H9 (cell line): ENCODE data around the gene ICAM4. TPM values are rescaled to one million over a fixed set of nuclear protein-coding genes. Genes with fewer than 3 reads are reported as not detected.

Experiments
- DNase-seq: peaks from one replicate; pipeline ENCODE4 v3.0.0-alpha.2; 2017
- H2AFZ ChIP-seq: one replicate; pipeline ENCODE4 v1.6.1; 2013; ENCODE audit warnings: mild to moderate bottlenecking, low read length, control low read depth, moderate library complexity
- H2AK5ac ChIP-seq: 2 replicates; pipeline ENCODE4 v1.6.1; 2013; ENCODE audit warnings: low read length, control low read depth, mixed read lengths; ENCODE audit not compliant: insufficient read length
- H2BK120ac ChIP-seq: one replicate; pipeline ENCODE4 v1.6.1; 2013; ENCODE audit warnings: low read depth, mild to moderate bottlenecking, low read length, control low read depth, inconsistent platforms; ENCODE audit not compliant: poor library complexity, severe bottlenecking
- H2BK12ac ChIP-seq: 2 replicates; pipeline ENCODE4 v1.6.1; 2013; ENCODE audit warnings: low read length, control low read depth, mixed read lengths, low read depth; ENCODE audit not compliant: insufficient read length
- H2BK15ac ChIP-seq: 2 replicates; pipeline ENCODE4 v1.6.1; 2013; ENCODE audit warnings: low read depth, low read length, control low read depth
- H2BK20ac ChIP-seq: one replicate; pipeline ENCODE4 v1.6.1; 2013; ENCODE audit warnings: low read depth, mild to moderate bottlenecking, low read length, control low read depth, inconsistent platforms; ENCODE audit not compliant: poor library complexity, severe bottlenecking
- H2BK5ac ChIP-seq: 2 replicates; pipeline ENCODE4 v1.6.1; 2013; ENCODE audit warnings: low read length, control low read depth, mixed read lengths; ENCODE audit not compliant: insufficient read length
- H3K14ac ChIP-seq: 2 replicates; pipeline ENCODE4 v1.6.1; 2013; ENCODE audit warnings: low read length, control low read depth; ENCODE audit not compliant: insufficient read depth
- H3K18ac ChIP-seq: 2 replicates; pipeline ENCODE4 v1.6.1; 2013; ENCODE audit warnings: low read depth, mild to moderate bottlenecking, mixed read lengths, low read length, control low read depth; ENCODE audit not compliant: insufficient read length
- H3K23ac ChIP-seq: 2 replicates; pipeline ENCODE4 v1.6.1; 2013; ENCODE audit warnings: low read length, control low read depth, mixed read lengths, low read depth; ENCODE audit not compliant: insufficient read length
- H3K23me2 ChIP-seq: 2 replicates; pipeline ENCODE4 v1.6.1; 2013; ENCODE audit warnings: low read depth, mild to moderate bottlenecking, mixed read lengths, low read length, control low read depth; ENCODE audit not compliant: insufficient read length, poor library complexity, severe bottlenecking
- H3K27ac ChIP-seq: 2 replicates; pipeline ENCODE4 v1.5.1; 2013; ENCODE audit warnings: low read length, control low read depth, mixed read lengths, low read depth; ENCODE audit not compliant: insufficient read length
- H3K27me3 ChIP-seq: 2 replicates; pipeline ENCODE4 v1.6.1; 2013; ENCODE audit warnings: low read length, control low read depth, inconsistent platforms; ENCODE audit not compliant: insufficient read depth
- H3K4ac ChIP-seq: 2 replicates; pipeline ENCODE4 v1.6.1; 2013; ENCODE audit warnings: low read depth, mild to moderate bottlenecking, control low read depth, inconsistent platforms, low read length, moderate library complexity
- H3K4me1 ChIP-seq: 2 replicates; pipeline ENCODE4 v1.6.1; 2013; ENCODE audit warnings: low read length, control low read depth, inconsistent platforms; ENCODE audit not compliant: insufficient read depth
- H3K4me2 ChIP-seq: 2 replicates; pipeline ENCODE4 v1.6.1; 2013; ENCODE audit warnings: low read length, control low read depth, mixed read lengths; ENCODE audit not compliant: insufficient read length, insufficient read depth
- H3K56ac ChIP-seq: 2 replicates; pipeline ENCODE4 v1.6.1; 2013; ENCODE audit warnings: low read depth, mild to moderate bottlenecking, mixed read lengths, low read length, control low read depth; ENCODE audit not compliant: insufficient read length
- H3K79me1 ChIP-seq: 2 replicates; pipeline ENCODE4 v1.6.1; 2013; ENCODE audit warnings: low read depth, mild to moderate bottlenecking, moderate library complexity, low read length, control low read depth, inconsistent platforms; ENCODE audit not compliant: insufficient read depth, poor library complexity, severe bottlenecking
- H3K79me2 ChIP-seq: 2 replicates; pipeline ENCODE4 v1.6.1; 2013; ENCODE audit warnings: low read length, control low read depth, inconsistent platforms; ENCODE audit not compliant: insufficient read depth
- H3K9ac ChIP-seq: 2 replicates; pipeline ENCODE4 v1.6.1; 2013; ENCODE audit warnings: low read length, control low read depth, mixed read lengths; ENCODE audit not compliant: insufficient read length; ENCODE audit errors: extremely low read depth
- H3K9me3 ChIP-seq: one replicate; pipeline ENCODE4 v1.6.1; 2013; ENCODE audit warnings: low read depth, low read length, inconsistent platforms; ENCODE audit not compliant: control insufficient read depth
- H3T11ph ChIP-seq: one replicate; pipeline ENCODE4 v1.6.1; 2013; ENCODE audit warnings: mild to moderate bottlenecking, low read length, control low read depth, inconsistent platforms
- H4K20me1 ChIP-seq: one replicate; pipeline ENCODE4 v1.6.1; 2013; ENCODE audit not compliant: control insufficient read depth, insufficient read length, insufficient read depth
- H4K5ac ChIP-seq: 2 replicates; pipeline ENCODE4 v1.6.1; 2013; ENCODE audit warnings: low read depth, mild to moderate bottlenecking, mixed read lengths, low read length, control low read depth; ENCODE audit not compliant: insufficient read length
- H4K8ac ChIP-seq: replicated peaks from 2 replicates; pipeline ENCODE4 v1.6.1; 2013; ENCODE audit warnings: low read length, control low read depth, mixed read lengths, low read depth; ENCODE audit not compliant: insufficient read length
- H4K91ac ChIP-seq: 2 replicates; pipeline ENCODE4 v1.6.1; 2013; ENCODE audit warnings: low read depth, mild to moderate bottlenecking, moderate library complexity, mixed read lengths, low read length, control low read depth; ENCODE audit not compliant: insufficient read length
- H3K27ac Mint-ChIP-seq, 3 experiments: 2 replicates in 2 of 3; 3 replicates in 1 of 3; pipeline ENCODE4 v1.8.0; 2020 to 2021; ENCODE audit warnings: mixed read lengths in 3 of 3, mild to moderate bottlenecking in 1 of 3, moderate library complexity in 1 of 3
- H3K27me3 Mint-ChIP-seq: 2 replicates; pipeline ENCODE4 v1.8.0; 2021; ENCODE audit warnings: low read depth, mild to moderate bottlenecking, moderate library complexity, mixed read lengths
- H3K36me3 Mint-ChIP-seq, 3 experiments: 2 replicates in 2 of 3; 3 replicates in 1 of 3; pipeline ENCODE4 v1.8.0; 2020 to 2021; ENCODE audit warnings: low read depth in 3 of 3, mixed read lengths in 3 of 3; ENCODE audit not compliant: insufficient read depth in 1 of 3
- H3K4me1 Mint-ChIP-seq, 2 experiments: 2 replicates each; pipeline ENCODE4 v1.8.0; 2020; ENCODE audit warnings: mixed read lengths in 2 of 2
- H3K4me3 Mint-ChIP-seq, 2 experiments: 2 replicates in 1 of 2; 3 replicates in 1 of 2; pipeline ENCODE4 v1.8.0; 2020 to 2021; ENCODE audit warnings: mild to moderate bottlenecking in 2 of 2, mixed read lengths in 2 of 2, moderate library complexity in 1 of 2
- H3K9me3 Mint-ChIP-seq, 2 experiments: 2 replicates in 1 of 2; 3 replicates in 1 of 2; pipeline ENCODE4 v1.8.0; 2020; ENCODE audit warnings: mild to moderate bottlenecking in 2 of 2, mixed read lengths in 2 of 2, moderate library complexity in 1 of 2
- WGBS: extraction: QIAGEN DNeasy Blood & Tissue Kit; methylation state at CpG from one replicate; pipeline ENCODE4 v1.1.7; 2013; ENCODE audit warnings: missing lambda C conversion rate, low lambda C conversion rate, mixed read lengths; ENCODE audit not compliant: insufficient read length; ENCODE audit errors: extremely low coverage; 5-methylcytosine and 5-hydroxymethylcytosine counted together
- total RNA-seq: library from RNA; stranded (reverse); gene quantifications from 2 replicates; pipeline ENCODE4 v1.2.1, GENCODE V29; 2021
- TF ChIP-seq, protein P1 (sequence below): fragments of 200-600 bp; sonication (generic); conservative IDR thresholded peaks from 3 replicates; pipeline ENCODE4 v1.8.0; 2021; ENCODE audit warnings: antibody characterized with exemption, mild to moderate bottlenecking

The ICAM4 gene
- total RNA-seq, 1 experiment from 2014 or later = 1.1 TPM

DNA sequence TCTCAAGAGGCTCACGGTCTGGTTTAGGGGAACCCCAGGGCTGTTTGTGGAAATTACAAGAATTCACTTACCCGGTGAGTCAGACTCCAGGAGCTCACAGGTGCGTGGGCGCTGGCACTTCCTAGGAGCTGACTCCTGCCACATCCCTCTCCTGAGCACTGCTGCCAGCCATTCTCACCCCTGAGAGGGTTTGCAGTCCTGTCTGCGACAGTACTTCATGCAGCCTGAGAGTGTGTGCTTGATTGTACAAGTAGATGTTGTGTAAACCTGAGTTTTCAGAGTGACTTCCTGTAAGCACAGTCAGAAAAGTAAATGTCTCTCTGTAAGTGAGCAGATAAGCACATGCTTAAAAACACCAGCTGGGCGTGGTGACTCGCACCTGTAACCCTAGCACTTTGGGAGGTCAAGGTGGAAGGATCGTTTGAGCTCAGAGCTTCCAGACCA lies 26.6 kb upstream of the ICAM4 start:
- no CpG with 5 or more reads among the region's 8 CpGs for WGBS
- H2BK15ac ChIP-seq = no peak overlapping the region
- H4K5ac ChIP-seq = no peak overlapping the region
- no peaks in the 10 kb centered on the region; the same call in 1 of the 2 replicates for H3K4me1 ChIP-seq
- H4K8ac ChIP-seq = no peak overlapping the region
- no peak overlapping the region for H3K9ac ChIP-seq
- H3K27ac ChIP-seq = no peak overlapping the region
- no peak overlapping the region for H2AFZ ChIP-seq
- no peaks in the 10 kb centered on the region for H3K27me3 ChIP-seq
- H3K23me2 ChIP-seq = no peaks in the 10 kb centered on the region
- H3K56ac ChIP-seq = no peak overlapping the region
- no peak overlapping the region for H2BK12ac ChIP-seq
- no peak overlapping the region for H2BK120ac ChIP-seq
- peaks cover 16 to 38% (median 33%) of the 10 kb centered on the region in 3 experiments; a peak in 6 of 7 replicates for H3K36me3 Mint-ChIP-seq
- H4K91ac ChIP-seq = no peak overlapping the region
- peaks cover 3% of the 10 kb centered on the region for H4K20me1 ChIP-seq
- H2BK5ac ChIP-seq = no peak overlapping the region
- no peaks in the 10 kb centered on the region; the same call in none of the 2 replicates for H3K27me3 Mint-ChIP-seq
- no peaks in the 10 kb centered on the region for H3K79me2 ChIP-seq
- H3K9me3 ChIP-seq = no peaks in the 10 kb centered on the region
- H3T11ph ChIP-seq = no peak overlapping the region
- H3K18ac ChIP-seq = no peak overlapping the region
- H3K4ac ChIP-seq = no peak overlapping the region
- no peak overlapping the region; a peak in 1 of 5 replicates for H3K4me3 Mint-ChIP-seq
- no peak overlapping the region for H3K23ac ChIP-seq
- TF ChIP-seq, protein P1, sequence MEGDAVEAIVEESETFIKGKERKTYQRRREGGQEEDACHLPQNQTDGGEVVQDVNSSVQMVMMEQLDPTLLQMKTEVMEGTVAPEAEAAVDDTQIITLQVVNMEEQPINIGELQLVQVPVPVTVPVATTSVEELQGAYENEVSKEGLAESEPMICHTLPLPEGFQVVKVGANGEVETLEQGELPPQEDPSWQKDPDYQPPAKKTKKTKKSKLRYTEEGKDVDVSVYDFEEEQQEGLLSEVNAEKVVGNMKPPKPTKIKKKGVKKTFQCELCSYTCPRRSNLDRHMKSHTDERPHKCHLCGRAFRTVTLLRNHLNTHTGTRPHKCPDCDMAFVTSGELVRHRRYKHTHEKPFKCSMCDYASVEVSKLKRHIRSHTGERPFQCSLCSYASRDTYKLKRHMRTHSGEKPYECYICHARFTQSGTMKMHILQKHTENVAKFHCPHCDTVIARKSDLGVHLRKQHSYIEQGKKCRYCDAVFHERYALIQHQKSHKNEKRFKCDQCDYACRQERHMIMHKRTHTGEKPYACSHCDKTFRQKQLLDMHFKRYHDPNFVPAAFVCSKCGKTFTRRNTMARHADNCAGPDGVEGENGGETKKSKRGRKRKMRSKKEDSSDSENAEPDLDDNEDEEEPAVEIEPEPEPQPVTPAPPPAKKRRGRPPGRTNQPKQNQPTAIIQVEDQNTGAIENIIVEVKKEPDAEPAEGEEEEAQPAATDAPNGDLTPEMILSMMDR = no peak
- H3K4me1 Mint-ChIP-seq = 0 out of 4 replicates have a peak, but pooled peaks cover 0 to 2% of the 10 kb centered on the region in 2 experiments
- no peaks in the 10 kb centered on the region; a peak in 1 of 5 replicates for H3K9me3 Mint-ChIP-seq
- H3K14ac ChIP-seq = no peak overlapping the region
- no peak for DNase-seq
- H3K27ac Mint-ChIP-seq = no peak overlapping the region
- no peak overlapping the region for H2BK20ac ChIP-seq
- H3K79me1 ChIP-seq = no peaks in the 10 kb centered on the region
- no peak overlapping the region for H3K4me2 ChIP-seq
- no peak overlapping the region for H2AK5ac ChIP-seq
